Osteoblast (primary cell): ENCODE data around the gene EXOC4. TPM values are rescaled to one million over a fixed set of nuclear protein-coding genes. Genes with fewer than 3 reads are reported as not detected.

Source experiments
- DNase-seq: peaks from one replicate; pipeline ENCODE4 v3.0.0; 2011; ENCODE audit warnings: low spot score, mixed read lengths; ENCODE audit not compliant: insufficient read length; ENCODE audit errors: missing footprints
- H2AFZ ChIP-seq: 2 replicates; pipeline ENCODE4 v1.6.0; 2011; ENCODE audit warnings: mild to moderate bottlenecking, low read length
- H3K27ac ChIP-seq: 2 replicates; pipeline ENCODE4 v1.5.1; 2011; ENCODE audit warnings: mild to moderate bottlenecking, low read depth, low read length, moderate library complexity
- H3K27me3 ChIP-seq: 2 replicates; pipeline ENCODE4 v1.6.0; 2012; ENCODE audit warnings: mild to moderate bottlenecking, control low read depth, inconsistent platforms, low read length, moderate library complexity; ENCODE audit not compliant: insufficient read depth
- H3K36me3 ChIP-seq: 2 replicates; pipeline ENCODE4 v1.5.1; 2011; ENCODE audit warnings: mild to moderate bottlenecking, low read length, control low read depth, moderate library complexity; ENCODE audit not compliant: insufficient read depth
- H3K4me1 ChIP-seq: 2 replicates; pipeline ENCODE4 v1.5.1; 2011; ENCODE audit warnings: mild to moderate bottlenecking, low read length, control low read depth, moderate library complexity; ENCODE audit not compliant: insufficient read depth
- H3K4me2 ChIP-seq: 2 replicates; pipeline ENCODE4 v1.6.0; 2011; ENCODE audit warnings: mild to moderate bottlenecking, low read length; ENCODE audit not compliant: insufficient read depth
- H3K4me3 ChIP-seq: fragments of 200-600 bp; sonication (generic); 3 replicates; pipeline ENCODE4 v1.5.1; 2012; ENCODE audit warnings: mild to moderate bottlenecking, low read length, inconsistent platforms; ENCODE audit not compliant: insufficient read depth
- H3K79me2 ChIP-seq: 2 replicates; pipeline ENCODE4 v1.6.0; 2012; ENCODE audit warnings: mild to moderate bottlenecking, low read length, control low read depth, inconsistent platforms; ENCODE audit not compliant: insufficient read depth
- H3K9me3 ChIP-seq: 2 replicates; pipeline ENCODE4 v1.5.1; 2011; ENCODE audit warnings: low read depth, low read length, control low read depth
- H4K20me1 ChIP-seq: 2 replicates; pipeline ENCODE4 v1.6.0; 2012; ENCODE audit warnings: mild to moderate bottlenecking, low read length, control low read depth; ENCODE audit not compliant: insufficient read depth
- total RNA-seq: library from RNA; depleted of rRNA; stranded (reverse); fragments of >200 nt; gene quantifications from 2 replicates; pipeline ENCODE4 v1.2.3, GENCODE V29; 2012
- TF ChIP-seq, protein P1 (sequence below): IDR thresholded peaks from 2 replicates; pipeline ENCODE4 v1.5.1; 2011; ENCODE audit warnings: mild to moderate bottlenecking, low read depth, low read length, moderate library complexity; ENCODE audit errors: extremely low read depth

The EXOC4 gene
- total RNA-seq, 1 donor = 134 TPM

DNA sequence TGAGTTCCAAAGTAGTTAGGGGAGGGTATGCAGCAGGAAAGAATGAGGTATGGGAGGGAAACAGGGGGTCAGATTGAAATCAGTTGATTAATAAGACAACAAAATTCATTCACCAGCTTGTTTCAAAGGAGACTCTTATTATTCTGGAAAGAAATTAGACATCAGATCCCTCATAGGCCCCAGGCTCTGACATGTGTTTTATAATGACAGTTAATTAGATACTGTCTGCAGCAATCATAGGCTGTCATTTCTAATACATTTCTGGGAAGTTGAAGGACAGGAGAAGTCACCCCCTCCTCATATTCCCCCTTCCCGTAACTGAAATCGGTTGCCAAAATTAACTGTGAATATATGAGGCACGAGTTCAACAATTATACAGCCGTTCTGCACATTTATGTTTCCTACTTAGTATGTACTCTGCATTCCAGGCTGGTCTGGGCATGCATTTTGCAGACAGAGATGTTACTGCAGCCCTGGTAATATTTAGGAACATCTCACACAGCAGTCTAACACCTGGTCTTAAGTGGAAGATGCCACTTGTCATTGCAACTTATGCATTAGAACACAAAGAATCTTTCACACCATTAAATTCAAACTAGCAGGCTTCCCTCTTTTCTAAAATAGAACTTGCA is 519.0 kb downstream of the EXOC4 start:
- no peak for DNase-seq
- TF ChIP-seq, protein P1, sequence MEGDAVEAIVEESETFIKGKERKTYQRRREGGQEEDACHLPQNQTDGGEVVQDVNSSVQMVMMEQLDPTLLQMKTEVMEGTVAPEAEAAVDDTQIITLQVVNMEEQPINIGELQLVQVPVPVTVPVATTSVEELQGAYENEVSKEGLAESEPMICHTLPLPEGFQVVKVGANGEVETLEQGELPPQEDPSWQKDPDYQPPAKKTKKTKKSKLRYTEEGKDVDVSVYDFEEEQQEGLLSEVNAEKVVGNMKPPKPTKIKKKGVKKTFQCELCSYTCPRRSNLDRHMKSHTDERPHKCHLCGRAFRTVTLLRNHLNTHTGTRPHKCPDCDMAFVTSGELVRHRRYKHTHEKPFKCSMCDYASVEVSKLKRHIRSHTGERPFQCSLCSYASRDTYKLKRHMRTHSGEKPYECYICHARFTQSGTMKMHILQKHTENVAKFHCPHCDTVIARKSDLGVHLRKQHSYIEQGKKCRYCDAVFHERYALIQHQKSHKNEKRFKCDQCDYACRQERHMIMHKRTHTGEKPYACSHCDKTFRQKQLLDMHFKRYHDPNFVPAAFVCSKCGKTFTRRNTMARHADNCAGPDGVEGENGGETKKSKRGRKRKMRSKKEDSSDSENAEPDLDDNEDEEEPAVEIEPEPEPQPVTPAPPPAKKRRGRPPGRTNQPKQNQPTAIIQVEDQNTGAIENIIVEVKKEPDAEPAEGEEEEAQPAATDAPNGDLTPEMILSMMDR = no peak
- no peaks in the 10 kb centered on the region for H4K20me1 ChIP-seq
- H3K36me3 ChIP-seq = no peaks in the 10 kb centered on the region
- H3K4me1 ChIP-seq = no peaks in the 10 kb centered on the region
- no peak overlapping the region for H3K4me3 ChIP-seq
- no peak overlapping the region for H2AFZ ChIP-seq
- H3K9me3 ChIP-seq = no peaks in the 10 kb centered on the region
- no peak overlapping the region for H3K4me2 ChIP-seq
- no peak overlapping the region for H3K27ac ChIP-seq
- no peaks in the 10 kb centered on the region for H3K27me3 ChIP-seq
- no peaks in the 10 kb centered on the region for H3K79me2 ChIP-seq

DNA sequence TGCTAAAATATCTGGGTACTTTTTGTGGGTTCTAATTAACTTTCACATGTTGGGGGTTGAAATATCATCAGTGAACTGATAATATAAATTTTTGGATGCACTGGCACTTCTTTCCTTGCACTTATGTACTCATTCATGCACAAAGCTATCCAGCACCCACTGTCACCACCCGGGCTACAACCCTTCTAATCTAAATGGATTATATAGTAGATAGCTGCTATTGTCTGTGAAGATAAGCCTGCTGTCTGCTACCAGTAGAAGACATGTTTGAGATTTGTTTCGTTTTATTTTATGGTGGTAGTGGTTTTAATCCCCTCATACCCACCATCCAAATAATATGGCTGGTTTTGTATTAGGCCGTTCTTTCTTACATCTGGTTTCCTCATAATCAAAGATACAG is 520.7 kb downstream of the EXOC4 start:
- Histone ChIP-seq H3K9me3 (no peaks in the 10 kb centered on the region), H4K20me1 (no peaks in the 10 kb centered on the region), H3K79me2 (no peaks in the 10 kb centered on the region), H2AFZ (no peak overlapping the region), H3K27ac (no peak overlapping the region), H3K4me3 (no peak overlapping the region), H3K4me1 (no peaks in the 10 kb centered on the region), H3K4me2 (no peak overlapping the region), H3K27me3 (no peaks in the 10 kb centered on the region), H3K36me3 (no peaks in the 10 kb centered on the region)
- TF ChIP-seq, protein P1 = no peak
- DNase-seq = no peak

DNA sequence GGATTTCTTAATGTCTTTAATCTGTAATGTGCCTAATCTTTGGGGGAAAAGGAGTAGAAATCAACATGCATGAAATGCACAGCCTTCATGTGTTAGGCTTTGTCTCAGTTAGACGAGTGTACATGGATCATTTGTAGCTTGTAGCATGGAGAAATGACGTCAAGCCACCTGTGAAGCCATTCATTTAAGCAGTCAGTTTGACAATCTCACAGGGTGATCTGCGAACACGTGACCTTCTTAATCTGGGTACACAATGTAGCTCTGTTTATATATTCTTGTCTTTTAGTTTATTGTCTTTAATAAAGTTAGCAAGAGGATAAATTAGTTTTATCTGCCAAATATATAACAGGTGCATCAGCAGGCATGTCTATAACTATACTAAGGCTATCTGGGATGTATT is 522.3 kb downstream of the EXOC4 start:
- H3K9me3 ChIP-seq = no peaks in the 10 kb centered on the region
- H3K79me2 ChIP-seq = no peaks in the 10 kb centered on the region
- no peak overlapping the region for H3K4me3 ChIP-seq
- no peaks in the 10 kb centered on the region for H3K4me1 ChIP-seq
- no peaks in the 10 kb centered on the region for H4K20me1 ChIP-seq
- TF ChIP-seq, protein P1 = no peak
- H3K4me2 ChIP-seq = no peak overlapping the region
- H3K27ac ChIP-seq = no peak overlapping the region
- no peak overlapping the region for H2AFZ ChIP-seq
- H3K36me3 ChIP-seq = no peaks in the 10 kb centered on the region
- no peaks in the 10 kb centered on the region for H3K27me3 ChIP-seq
- no peak for DNase-seq

DNA sequence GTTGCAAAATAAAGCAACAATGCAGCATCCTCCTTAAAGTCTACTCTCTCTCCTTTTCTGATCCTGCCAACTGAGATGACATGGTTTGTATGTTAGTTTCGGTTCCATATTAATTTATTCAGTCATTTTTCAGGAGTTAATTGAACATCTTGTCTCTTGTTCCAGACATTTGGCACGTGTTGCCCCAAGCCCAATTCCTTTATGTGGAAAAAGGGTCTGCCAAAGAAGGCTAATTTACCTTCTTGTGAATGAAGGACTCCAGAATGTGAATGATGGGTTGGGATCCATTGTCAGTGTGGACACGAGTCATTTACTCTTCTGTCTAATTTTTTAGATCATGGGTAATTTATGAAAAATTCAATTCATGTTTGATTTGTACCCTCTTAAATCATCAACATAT is 523.4 kb downstream of the EXOC4 start:
- DNase-seq = no peak
- H3K4me3 ChIP-seq = no peak overlapping the region
- TF ChIP-seq, protein P1 = no peak
- H3K4me2 ChIP-seq = no peak overlapping the region
- H3K27me3 ChIP-seq = no peaks in the 10 kb centered on the region
- H4K20me1 ChIP-seq = no peaks in the 10 kb centered on the region
- H2AFZ ChIP-seq = no peak overlapping the region
- no peaks in the 10 kb centered on the region for H3K79me2 ChIP-seq
- no peaks in the 10 kb centered on the region for H3K4me1 ChIP-seq
- H3K36me3 ChIP-seq = no peaks in the 10 kb centered on the region
- no peaks in the 10 kb centered on the region for H3K9me3 ChIP-seq
- no peak overlapping the region for H3K27ac ChIP-seq
